Measurements from ENCODE around the gene PPRC1. TPM values are rescaled to one million over a fixed set of nuclear protein-coding genes. Genes with fewer than 3 reads are reported as not detected.

PPRC1 gene
- polyA plus RNA-seq, 1 donor from 2014 or later = 6.0 TPM

DNA sequence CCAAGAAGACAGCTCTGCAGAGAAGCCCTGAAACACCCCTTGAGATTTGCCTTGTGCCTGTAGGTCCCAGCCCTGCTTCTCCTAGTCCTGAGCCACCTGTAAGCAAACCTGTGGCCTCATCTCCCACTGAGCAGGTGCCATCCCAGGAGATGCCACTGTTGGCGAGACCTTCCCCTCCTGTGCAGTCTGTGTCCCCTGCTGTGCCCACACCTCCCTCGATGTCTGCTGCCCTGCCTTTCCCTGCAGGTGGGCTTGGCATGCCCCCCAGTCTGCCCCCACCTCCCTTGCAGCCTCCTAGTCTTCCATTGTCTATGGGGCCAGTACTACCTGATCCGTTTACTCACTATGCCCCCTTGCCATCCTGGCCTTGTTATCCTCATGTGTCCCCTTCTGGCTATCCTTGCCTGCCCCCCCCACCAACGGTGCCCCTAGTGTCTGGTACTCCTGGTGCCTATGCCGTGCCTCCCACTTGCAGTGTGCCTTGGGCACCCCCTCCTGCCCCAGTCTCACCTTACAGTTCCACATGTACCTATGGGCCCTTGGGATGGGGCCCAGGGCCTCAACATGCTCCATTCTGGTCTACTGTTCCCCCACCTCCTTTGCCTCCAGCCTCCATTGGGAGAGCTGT lies 8.2 kb downstream of the PPRC1 start:
- no peaks in the 10 kb centered on the region for H4K20me1 ChIP-seq (ENCODE audit: insufficient read depth)
- no peak overlapping the region for H2AFZ ChIP-seq (ENCODE audit: low read depth, low read length)
- no peak overlapping the region for H3K9ac ChIP-seq (ENCODE audit: low read length)
- H3K27ac ChIP-seq (ENCODE audit: low read length) = no peak overlapping the region
- no peaks in the 10 kb centered on the region for H3K9me3 ChIP-seq (ENCODE audit: low read length)
- H3K4me2 ChIP-seq (ENCODE audit: low read length) = no peak overlapping the region
- H3K4me3 ChIP-seq (ENCODE audit: low read length) = no peak overlapping the region
- no peaks in the 10 kb centered on the region for H3F3A ChIP-seq (ENCODE audit: insufficient read depth, low read length, poor library complexity, severe bottlenecking)
- H3K27me3 ChIP-seq (ENCODE audit: insufficient read depth, low read depth, low read length) = no peaks in the 10 kb centered on the region
- H3K9me2 ChIP-seq (ENCODE audit: insufficient read depth, low read length) = no peaks in the 10 kb centered on the region
- TF ChIP-seq POLR2AphosphoS5 (IDR thresholded peaks at IDR 0.05) (no peak), RAD21 (conservative IDR thresholded peaks at IDR 0.05) (no peak), TAF1 (IDR thresholded peaks at IDR 0.05; ENCODE audit: low read depth) (no peak), SMC3 (conservative IDR thresholded peaks at IDR 0.05; ENCODE audit: poor library complexity) (no peak), EZH2 (IDR thresholded peaks at IDR 0.05; ENCODE audit: borderline replicate concordance, insufficient read depth, low read length, poor library complexity, severe bottlenecking) (no peak)
- TF ChIP-seq, protein P1, sequence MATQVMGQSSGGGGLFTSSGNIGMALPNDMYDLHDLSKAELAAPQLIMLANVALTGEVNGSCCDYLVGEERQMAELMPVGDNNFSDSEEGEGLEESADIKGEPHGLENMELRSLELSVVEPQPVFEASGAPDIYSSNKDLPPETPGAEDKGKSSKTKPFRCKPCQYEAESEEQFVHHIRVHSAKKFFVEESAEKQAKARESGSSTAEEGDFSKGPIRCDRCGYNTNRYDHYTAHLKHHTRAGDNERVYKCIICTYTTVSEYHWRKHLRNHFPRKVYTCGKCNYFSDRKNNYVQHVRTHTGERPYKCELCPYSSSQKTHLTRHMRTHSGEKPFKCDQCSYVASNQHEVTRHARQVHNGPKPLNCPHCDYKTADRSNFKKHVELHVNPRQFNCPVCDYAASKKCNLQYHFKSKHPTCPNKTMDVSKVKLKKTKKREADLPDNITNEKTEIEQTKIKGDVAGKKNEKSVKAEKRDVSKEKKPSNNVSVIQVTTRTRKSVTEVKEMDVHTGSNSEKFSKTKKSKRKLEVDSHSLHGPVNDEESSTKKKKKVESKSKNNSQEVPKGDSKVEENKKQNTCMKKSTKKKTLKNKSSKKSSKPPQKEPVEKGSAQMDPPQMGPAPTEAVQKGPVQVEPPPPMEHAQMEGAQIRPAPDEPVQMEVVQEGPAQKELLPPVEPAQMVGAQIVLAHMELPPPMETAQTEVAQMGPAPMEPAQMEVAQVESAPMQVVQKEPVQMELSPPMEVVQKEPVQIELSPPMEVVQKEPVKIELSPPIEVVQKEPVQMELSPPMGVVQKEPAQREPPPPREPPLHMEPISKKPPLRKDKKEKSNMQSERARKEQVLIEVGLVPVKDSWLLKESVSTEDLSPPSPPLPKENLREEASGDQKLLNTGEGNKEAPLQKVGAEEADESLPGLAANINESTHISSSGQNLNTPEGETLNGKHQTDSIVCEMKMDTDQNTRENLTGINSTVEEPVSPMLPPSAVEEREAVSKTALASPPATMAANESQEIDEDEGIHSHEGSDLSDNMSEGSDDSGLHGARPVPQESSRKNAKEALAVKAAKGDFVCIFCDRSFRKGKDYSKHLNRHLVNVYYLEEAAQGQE (IDR thresholded peaks at IDR 0.05; ENCODE audit: borderline replicate concordance) = no peak
- H3K79me2 ChIP-seq (replicated peaks; ENCODE audit: insufficient read depth, low read length) = peaks cover 9% of the 10 kb centered on the region
- no peaks in the 10 kb centered on the region for H3K36me3 ChIP-seq (ENCODE audit: insufficient read depth, low read length)

DNA sequence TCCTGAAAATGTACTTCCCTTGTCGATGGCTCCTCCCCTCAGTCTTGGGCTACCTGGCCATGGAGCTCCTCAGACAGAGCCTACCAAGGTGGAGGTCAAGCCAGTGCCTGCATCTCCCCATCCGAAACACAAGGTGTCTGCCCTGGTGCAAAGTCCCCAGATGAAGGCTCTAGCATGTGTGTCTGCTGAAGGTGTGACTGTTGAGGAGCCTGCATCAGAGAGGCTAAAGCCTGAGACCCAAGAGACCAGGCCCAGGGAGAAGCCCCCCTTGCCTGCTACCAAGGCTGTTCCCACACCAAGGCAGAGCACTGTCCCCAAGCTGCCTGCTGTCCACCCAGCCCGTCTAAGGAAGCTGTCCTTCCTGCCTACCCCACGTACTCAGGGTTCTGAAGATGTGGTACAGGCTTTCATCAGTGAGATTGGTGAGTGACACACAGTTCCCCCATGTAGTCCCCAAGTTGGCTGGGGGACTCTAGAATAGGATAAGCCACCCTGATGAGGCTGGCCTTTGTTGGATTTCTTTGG lies 8.8 kb downstream of the PPRC1 start:
- no peaks in the 10 kb centered on the region for H3K9me2 ChIP-seq (ENCODE audit: insufficient read depth, low read length)
- no peaks in the 10 kb centered on the region for H3F3A ChIP-seq (ENCODE audit: insufficient read depth, low read length, poor library complexity, severe bottlenecking)
- H3K4me2 ChIP-seq (ENCODE audit: low read length) = no peak overlapping the region
- H2AFZ ChIP-seq (ENCODE audit: low read depth, low read length) = no peak overlapping the region
- TF ChIP-seq TAF1 (IDR thresholded peaks at IDR 0.05; ENCODE audit: low read depth) (no peak), SMC3 (conservative IDR thresholded peaks at IDR 0.05; ENCODE audit: poor library complexity) (no peak), EP300 (conservative IDR thresholded peaks at IDR 0.05; ENCODE audit: poor library complexity, severe bottlenecking) (no peak), POLR2AphosphoS5 (IDR thresholded peaks at IDR 0.05) (no peak), RAD21 (conservative IDR thresholded peaks at IDR 0.05) (no peak), MXI1 (conservative IDR thresholded peaks at IDR 0.05; ENCODE audit: poor library complexity, severe bottlenecking) (no peak), CTCF (IDR thresholded peaks at IDR 0.05; ENCODE audit: poor library complexity, severe bottlenecking) (no peak), EZH2 (IDR thresholded peaks at IDR 0.05; ENCODE audit: borderline replicate concordance, insufficient read depth, low read length, poor library complexity, severe bottlenecking) (no peak)
- TF ChIP-seq, protein P1 (IDR thresholded peaks at IDR 0.05; ENCODE audit: borderline replicate concordance) = no peak
- peaks cover 4% of the 10 kb centered on the region for H3K79me2 ChIP-seq (replicated peaks; ENCODE audit: insufficient read depth, low read length)
- H3K9me3 ChIP-seq (ENCODE audit: low read length) = no peaks in the 10 kb centered on the region
- H3K4me3 ChIP-seq (ENCODE audit: low read length) = no peak overlapping the region
- no peak overlapping the region for H3K9ac ChIP-seq (ENCODE audit: low read length)
- H3K36me3 ChIP-seq (ENCODE audit: insufficient read depth, low read length) = no peaks in the 10 kb centered on the region
- no peak overlapping the region for H3K27ac ChIP-seq (ENCODE audit: low read length)
- no peaks in the 10 kb centered on the region for H4K20me1 ChIP-seq (ENCODE audit: insufficient read depth)
- no peaks in the 10 kb centered on the region for H3K27me3 ChIP-seq (ENCODE audit: insufficient read depth, low read depth, low read length)
